ENCODE data around the gene NOX4. TPM values are rescaled to one million over a fixed set of nuclear protein-coding genes. Genes with fewer than 3 reads are reported as not detected.

The NOX4 gene
- total and polyA plus RNA-seq, 4 donors: 46.1 to 91.9 (median 48.5) TPM

DNA sequence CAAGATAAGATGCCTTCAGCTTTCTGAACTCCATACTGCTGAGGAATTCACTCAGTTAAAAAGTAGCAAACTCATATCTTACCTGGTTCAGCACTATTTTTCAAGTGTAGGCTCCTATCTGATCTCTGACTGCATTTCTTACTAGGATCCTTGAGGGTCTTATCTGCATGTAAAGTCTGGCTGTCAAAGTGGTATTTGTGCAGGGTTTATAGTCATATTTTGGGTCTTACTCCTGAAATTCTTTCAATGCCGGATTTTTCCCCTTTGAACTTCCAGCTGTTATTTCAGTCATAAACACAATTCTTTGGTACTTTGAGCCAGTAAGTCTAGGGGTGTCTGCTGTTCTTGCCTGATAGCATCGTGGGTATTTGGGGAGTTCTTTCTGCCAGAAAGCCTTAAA is 25.3 kb upstream of the NOX4 start:
- ATAC-seq (ENCODE audit: low FRiP score) (no peak), DNase-seq (no peak)
- Histone ChIP-seq H3K27ac (ENCODE audit: low read depth in 1 of 2, low read length in 2 of 2) (peak overlapping the region in 1 of 2 donors; percentile 25), H3K36me3 (ENCODE audit: control insufficient read depth in 1 of 2, insufficient read depth in 2 of 2, low read length in 1 of 2) (no peaks in the 10 kb centered on the region), H3K9me3 (ENCODE audit: control insufficient read depth, low read length) (no peaks in the 10 kb centered on the region), H3K4me3 (ENCODE audit: low read length in 2 of 2) (no peak overlapping the region), H3K4me1 (ENCODE audit: control insufficient read depth in 1 of 2, insufficient read depth in 2 of 2, low read length in 2 of 2) (no peaks in the 10 kb centered on the region), H3K27me3 (ENCODE audit: control insufficient read depth in 1 of 2, insufficient read depth in 2 of 2, low read length in 1 of 2) (no peaks in the 10 kb centered on the region)
- WGBS, 2 donors: 9 to 25% methylated on average over 2 of the region's 2 CpGs
- intact Hi-C loops (cut with DNase I): no loop called here

DNA sequence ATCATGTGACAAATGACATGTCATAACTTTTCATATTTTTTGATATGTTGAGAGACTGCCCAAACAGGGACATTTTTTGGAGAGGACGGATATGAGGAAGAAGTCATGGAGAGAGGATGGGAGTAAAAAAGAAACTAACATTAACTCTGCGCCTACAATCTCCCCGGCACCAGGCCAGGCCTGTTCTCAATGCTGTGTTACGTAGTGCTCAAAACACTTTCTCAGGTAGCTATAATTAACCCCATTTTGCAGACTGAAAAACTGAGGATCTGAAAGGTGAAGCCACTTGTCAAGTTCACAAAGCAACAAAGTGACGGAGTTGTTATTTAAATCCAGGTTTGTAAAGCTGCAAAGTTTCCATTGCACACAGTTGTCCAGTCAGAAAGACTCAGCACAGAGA is 17.4 kb upstream of the NOX4 start:
- ATAC-seq (ENCODE audit: low FRiP score) (no peak), DNase-seq (peak in 1 of 2 donors; percentile 48)
- Histone ChIP-seq H3K36me3 (ENCODE audit: control insufficient read depth in 1 of 2, insufficient read depth in 2 of 2, low read length in 1 of 2) (no peaks in the 10 kb centered on the region), H3K27ac (ENCODE audit: low read depth in 1 of 2, low read length in 2 of 2) (peak overlapping the region; percentile 60 to 84), H3K4me1 (ENCODE audit: control insufficient read depth in 1 of 2, insufficient read depth in 2 of 2, low read length in 2 of 2) (no peaks in the 10 kb centered on the region), H3K4me3 (ENCODE audit: low read length in 2 of 2) (peak overlapping the region in 1 of 2 donors; percentile 26), H3K9me3 (ENCODE audit: control insufficient read depth, low read length) (no peaks in the 10 kb centered on the region), H3K27me3 (ENCODE audit: control insufficient read depth in 1 of 2, insufficient read depth in 2 of 2, low read length in 1 of 2) (no peaks in the 10 kb centered on the region)
- intact Hi-C loops (cut with DNase I): no loop called here
- WGBS, 2 donors: 10 to 17% methylated on average over 5 of the region's 5 CpGs

- Histone ChIP-seq H3K36me3 (ENCODE audit: control insufficient read depth in 1 of 2, insufficient read depth in 2 of 2, low read length in 1 of 2) (no peaks in the 10 kb centered on the region), H3K27ac (ENCODE audit: low read depth in 1 of 2, low read length in 2 of 2) (no peak overlapping the region), H3K4me1 (ENCODE audit: control insufficient read depth in 1 of 2, insufficient read depth in 2 of 2, low read length in 2 of 2) (peaks cover 2 to 4% of the 10 kb centered on the region in 2 donors), H3K9me3 (ENCODE audit: control insufficient read depth, low read length) (no peaks in the 10 kb centered on the region), H3K27me3 (ENCODE audit: control insufficient read depth in 1 of 2, insufficient read depth in 2 of 2, low read length in 1 of 2) (no peaks in the 10 kb centered on the region), H3K4me3 (ENCODE audit: low read length in 2 of 2) (no peak overlapping the region)
- 91 to 100% methylated on average over 2 of the region's 2 CpGs for WGBS, 2 donors
- DNase-seq: no peak
- intact Hi-C loops (cut with DNase I): no loop called here
- ATAC-seq (ENCODE audit: low FRiP score): no peak
These were observed 13.1 kb upstream of the NOX4 start for GRCh38 chr11:89504270-89504669.

DNA sequence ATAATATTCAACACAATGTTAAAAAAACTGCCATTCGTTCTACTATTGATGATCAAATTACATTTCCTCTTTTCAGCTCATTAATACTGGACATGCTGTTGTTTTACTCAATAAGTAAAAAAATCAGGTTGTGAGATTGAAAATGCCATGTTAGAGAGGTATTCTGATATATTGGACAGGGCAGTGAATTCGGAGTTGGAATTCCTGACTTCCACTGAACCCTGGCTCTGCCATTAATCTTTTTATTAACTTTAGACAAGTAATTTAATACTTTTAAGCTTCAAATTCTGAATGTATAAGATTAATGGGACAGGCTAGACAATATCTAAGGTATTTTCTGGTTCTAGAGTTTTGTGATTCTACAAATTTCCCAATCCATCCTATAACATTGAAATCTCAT is 12.2 kb upstream of the NOX4 start:
- DNase-seq: no peak
- no peak overlapping the region for H3K4me3 ChIP-seq (ENCODE audit: low read length in 2 of 2)
- intact Hi-C loops (cut with DNase I): no loop called here
- no peaks in the 10 kb centered on the region for H3K9me3 ChIP-seq (ENCODE audit: control insufficient read depth, low read length)
- 88 to 91% methylated on average over 2 of the region's 2 CpGs for WGBS, 2 donors
- H3K27me3 ChIP-seq (ENCODE audit: control insufficient read depth in 1 of 2, insufficient read depth in 2 of 2, low read length in 1 of 2): no peaks in the 10 kb centered on the region
- no peak for ATAC-seq (ENCODE audit: low FRiP score)
- no peaks in the 10 kb centered on the region for H3K36me3 ChIP-seq (ENCODE audit: control insufficient read depth in 1 of 2, insufficient read depth in 2 of 2, low read length in 1 of 2)
- H3K27ac ChIP-seq (ENCODE audit: low read depth in 1 of 2, low read length in 2 of 2): no peak overlapping the region
- H3K4me1 ChIP-seq (ENCODE audit: control insufficient read depth in 1 of 2, insufficient read depth in 2 of 2, low read length in 2 of 2): peaks cover 2 to 4% of the 10 kb centered on the region in 2 donors

GRCh38 chr11:89502301-89502700 is 11.1 kb upstream of the NOX4 start:
- H3K4me3 ChIP-seq (ENCODE audit: low read length in 2 of 2): no peak overlapping the region
- peaks cover 2 to 4% of the 10 kb centered on the region in 2 donors for H3K4me1 ChIP-seq (ENCODE audit: control insufficient read depth in 1 of 2, insufficient read depth in 2 of 2, low read length in 2 of 2)
- H3K36me3 ChIP-seq (ENCODE audit: control insufficient read depth in 1 of 2, insufficient read depth in 2 of 2, low read length in 1 of 2): no peaks in the 10 kb centered on the region
- DNase-seq: no peak
- H3K27ac ChIP-seq (ENCODE audit: low read depth in 1 of 2, low read length in 2 of 2): peak overlapping the region in 1 of 2 donors; percentile 11
- no peak for ATAC-seq (ENCODE audit: low FRiP score)
- intact Hi-C loops (cut with DNase I): no loop called here
- no peaks in the 10 kb centered on the region for H3K27me3 ChIP-seq (ENCODE audit: control insufficient read depth in 1 of 2, insufficient read depth in 2 of 2, low read length in 1 of 2)
- 93 to 98% methylated on average over 2 of the region's 2 CpGs for WGBS, 2 donors
- no peaks in the 10 kb centered on the region for H3K9me3 ChIP-seq (ENCODE audit: control insufficient read depth, low read length)

- H3K27ac ChIP-seq (ENCODE audit: low read depth in 1 of 2, low read length in 2 of 2): no peak overlapping the region
These were observed 9.2 kb upstream of the NOX4 start for GRCh38 chr11:89500336-89500735.

DNA sequence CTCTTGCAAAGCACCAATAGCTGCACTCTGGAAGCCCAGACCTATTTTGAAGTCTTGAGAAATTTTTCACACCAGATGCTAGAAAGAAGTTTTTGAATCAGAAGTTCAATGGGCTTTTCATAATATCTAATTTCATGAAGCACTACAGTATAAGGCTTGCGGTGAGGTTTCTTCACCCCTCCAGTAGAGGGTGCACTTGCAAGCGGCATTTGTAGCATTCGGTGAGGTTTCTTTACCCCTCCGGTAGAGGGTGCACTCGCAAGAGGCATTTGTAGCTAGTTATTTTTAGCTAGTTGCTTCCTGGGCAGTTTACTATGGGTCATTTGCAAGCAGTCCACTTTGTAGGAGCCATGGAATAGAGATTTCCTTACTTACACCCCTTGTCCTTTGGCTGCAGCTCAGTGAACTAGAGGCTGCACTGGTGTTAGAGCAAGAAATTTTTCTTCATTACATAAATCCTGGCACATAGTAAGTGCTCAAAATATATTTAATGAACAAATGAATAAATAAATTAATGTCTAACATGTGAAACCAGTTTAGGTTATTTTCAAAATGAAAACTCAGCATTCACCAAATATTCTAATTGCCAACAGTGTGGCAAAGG is 7.8 kb upstream of the NOX4 start:
- Histone ChIP-seq H3K9me3 (ENCODE audit: control insufficient read depth, low read length) (no peaks in the 10 kb centered on the region), H3K27ac (ENCODE audit: low read depth in 1 of 2, low read length in 2 of 2) (no peak overlapping the region), H3K36me3 (ENCODE audit: control insufficient read depth in 1 of 2, insufficient read depth in 2 of 2, low read length in 1 of 2) (no peaks in the 10 kb centered on the region), H3K27me3 (ENCODE audit: control insufficient read depth in 1 of 2, insufficient read depth in 2 of 2, low read length in 1 of 2) (no peaks in the 10 kb centered on the region), H3K4me3 (ENCODE audit: low read length in 2 of 2) (no peak overlapping the region), H3K4me1 (ENCODE audit: control insufficient read depth in 1 of 2, insufficient read depth in 2 of 2, low read length in 2 of 2) (peaks cover 2 to 4% of the 10 kb centered on the region in 2 donors)
- 88 to 89% methylated on average over 5 of the region's 5 CpGs for WGBS, 2 donors
- ATAC-seq (ENCODE audit: low FRiP score): no peak
- intact Hi-C loops (cut with DNase I): loop anchor here in 1 of 2 donors (5.0 to 10.0 kb wide), 2 partner anchors 116 to 117 kb away; no protein-coding TSS in a partner anchor
- no peak for DNase-seq

More at GRCh38 chr11:89500336-89500735, 9.2 kb upstream of the NOX4 start:
- DNase-seq (no peak), ATAC-seq (ENCODE audit: low FRiP score) (no peak)
- intact Hi-C loops (cut with DNase I): no loop called here
- Histone ChIP-seq H3K4me1 (ENCODE audit: control insufficient read depth in 1 of 2, insufficient read depth in 2 of 2, low read length in 2 of 2) (peaks cover 2 to 4% of the 10 kb centered on the region in 2 donors), H3K36me3 (ENCODE audit: control insufficient read depth in 1 of 2, insufficient read depth in 2 of 2, low read length in 1 of 2) (no peaks in the 10 kb centered on the region), H3K27me3 (ENCODE audit: control insufficient read depth in 1 of 2, insufficient read depth in 2 of 2, low read length in 1 of 2) (no peaks in the 10 kb centered on the region), H3K9me3 (ENCODE audit: control insufficient read depth, low read length) (no peaks in the 10 kb centered on the region), H3K4me3 (ENCODE audit: low read length in 2 of 2) (no peak overlapping the region)

- no peak overlapping the region for H3K4me3 ChIP-seq (ENCODE audit: low read length in 2 of 2)
- H3K4me1 ChIP-seq (ENCODE audit: control insufficient read depth in 1 of 2, insufficient read depth in 2 of 2, low read length in 2 of 2): peaks cover 1 to 2% of the 10 kb centered on the region in 2 donors
- no peaks in the 10 kb centered on the region for H3K9me3 ChIP-seq (ENCODE audit: control insufficient read depth, low read length)
- H3K36me3 ChIP-seq (ENCODE audit: control insufficient read depth in 1 of 2, insufficient read depth in 2 of 2, low read length in 1 of 2): no peaks in the 10 kb centered on the region
- ATAC-seq (ENCODE audit: low FRiP score): peak; percentile 67
- H3K27me3 ChIP-seq (ENCODE audit: control insufficient read depth in 1 of 2, insufficient read depth in 2 of 2, low read length in 1 of 2): no peaks in the 10 kb centered on the region
- intact Hi-C loops (cut with DNase I): loop anchor here in 1 of 2 donors (5.0 to 10.0 kb wide), 2 partner anchors 114 to 119 kb away; no protein-coding TSS in a partner anchor
- H3K27ac ChIP-seq (ENCODE audit: low read depth in 1 of 2, low read length in 2 of 2): peak overlapping the region; percentile 40 to 60
- peak in 1 of 2 donors; percentile 74 for DNase-seq
- WGBS, 2 donors: 3 to 7% methylated on average over 3 of the region's 3 CpGs
These were observed 4.8 kb upstream of the NOX4 start for GRCh38 chr11:89495951-89496350.

- Histone ChIP-seq H3K4me3 (ENCODE audit: low read length in 2 of 2) (no peak overlapping the region), H3K9me3 (ENCODE audit: control insufficient read depth, low read length) (no peaks in the 10 kb centered on the region), H3K27ac (ENCODE audit: low read depth in 1 of 2, low read length in 2 of 2) (no peak overlapping the region), H3K4me1 (ENCODE audit: control insufficient read depth in 1 of 2, insufficient read depth in 2 of 2, low read length in 2 of 2) (no peaks in the 10 kb centered on the region), H3K36me3 (ENCODE audit: control insufficient read depth in 1 of 2, insufficient read depth in 2 of 2, low read length in 1 of 2) (no peaks in the 10 kb centered on the region), H3K27me3 (ENCODE audit: control insufficient read depth in 1 of 2, insufficient read depth in 2 of 2, low read length in 1 of 2) (no peaks in the 10 kb centered on the region)
- no peak for ATAC-seq (ENCODE audit: low FRiP score)
- WGBS, 2 donors: 95 to 98% methylated on average over 3 of the region's 3 CpGs
- DNase-seq: no peak
- intact Hi-C loops (cut with DNase I): loop anchor here (5.0 to 10.0 kb wide), 2 partner anchors 49 to 121 kb away; no protein-coding TSS in a partner anchor
These were observed 2.3 kb upstream of the NOX4 start for GRCh38 chr11:89493431-89493830.
